OCI-LY3 (cell line): ENCODE results near the gene VSIG10L.

Experiments used
- EZH2phosphoT487 ChIP-seq: fragments of 200-600 bp; shearing (Covaris generic); IDR thresholded peaks from 2 replicates; pipeline ENCODE4 v1.6.1; 2018; ENCODE audit warnings: antibody characterized with exemption, mixed run types, low read depth
- TF ChIP-seq, protein P1 (sequence below): fragments of 200-600, 300-600 bp; sonication (generic); IDR thresholded peaks from 2 replicates; pipeline ENCODE4 v1.5.1; 2014; ENCODE audit warnings: antibody characterized with exemption, low read length, low read depth

DNA sequence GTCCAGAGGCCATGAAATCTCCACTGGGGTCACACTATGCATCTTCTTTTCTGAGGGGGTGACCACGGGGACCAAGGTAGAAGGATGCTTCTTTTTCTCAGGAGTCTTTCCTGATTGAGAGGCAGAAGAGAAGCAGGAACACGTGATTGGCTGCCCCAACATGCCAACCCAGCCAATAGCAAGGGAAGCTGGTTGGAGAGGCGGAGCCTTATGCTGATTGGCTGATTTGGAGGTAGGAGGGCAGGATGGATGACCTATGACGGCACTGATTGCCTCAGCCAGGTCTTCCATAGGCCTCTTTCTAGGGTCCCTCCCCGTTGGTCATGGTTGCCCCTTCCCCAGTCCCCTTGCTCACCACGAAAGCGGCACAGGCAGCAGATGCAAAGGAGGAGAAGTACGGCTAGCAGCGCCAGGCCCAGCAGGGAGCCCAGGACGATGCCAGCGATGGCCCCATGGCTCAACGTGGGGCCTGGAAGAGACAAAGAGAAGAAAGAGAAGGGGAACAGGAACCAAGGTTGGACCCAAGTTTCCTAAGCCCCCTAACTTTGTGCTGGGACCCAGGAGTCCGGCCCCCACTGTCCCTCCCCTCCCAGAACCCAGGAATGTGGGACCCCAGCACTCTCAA lies 8.0 kb downstream of the VSIG10L start:
- TF ChIP-seq, protein P1, sequence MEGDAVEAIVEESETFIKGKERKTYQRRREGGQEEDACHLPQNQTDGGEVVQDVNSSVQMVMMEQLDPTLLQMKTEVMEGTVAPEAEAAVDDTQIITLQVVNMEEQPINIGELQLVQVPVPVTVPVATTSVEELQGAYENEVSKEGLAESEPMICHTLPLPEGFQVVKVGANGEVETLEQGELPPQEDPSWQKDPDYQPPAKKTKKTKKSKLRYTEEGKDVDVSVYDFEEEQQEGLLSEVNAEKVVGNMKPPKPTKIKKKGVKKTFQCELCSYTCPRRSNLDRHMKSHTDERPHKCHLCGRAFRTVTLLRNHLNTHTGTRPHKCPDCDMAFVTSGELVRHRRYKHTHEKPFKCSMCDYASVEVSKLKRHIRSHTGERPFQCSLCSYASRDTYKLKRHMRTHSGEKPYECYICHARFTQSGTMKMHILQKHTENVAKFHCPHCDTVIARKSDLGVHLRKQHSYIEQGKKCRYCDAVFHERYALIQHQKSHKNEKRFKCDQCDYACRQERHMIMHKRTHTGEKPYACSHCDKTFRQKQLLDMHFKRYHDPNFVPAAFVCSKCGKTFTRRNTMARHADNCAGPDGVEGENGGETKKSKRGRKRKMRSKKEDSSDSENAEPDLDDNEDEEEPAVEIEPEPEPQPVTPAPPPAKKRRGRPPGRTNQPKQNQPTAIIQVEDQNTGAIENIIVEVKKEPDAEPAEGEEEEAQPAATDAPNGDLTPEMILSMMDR, result no peak
- no peak for TF ChIP-seq EZH2phosphoT487
